Right lobe of liver (tissue), 6 donors: ENCODE data around the gene SH2D7. TPM values are rescaled to one million over a fixed set of nuclear protein-coding genes. Genes with fewer than 3 reads are reported as not detected.

Source experiments
- ATAC-seq, 4 donors: fragments of 200-7000 bp; cut with Tn5 transposase; one replicate each; pipeline ENCODE4 v1.9.1; 2020; ENCODE audit warnings: mild to moderate bottlenecking in 4 of 4, moderate library complexity in 4 of 4
- DNase-seq, 3 donors: peaks; one replicate each; pipeline ENCODE4 v3.0.0-alpha.2; 2020
- H3K27ac ChIP-seq, 3 donors: fragments of 200-600 bp; one replicate each; pipeline ENCODE4 v1.8.0; 2022
- H3K27me3 ChIP-seq, 2 donors: fragments of 200-600 bp; one replicate each; pipeline ENCODE4 v1.8.0; 2022
- H3K36me3 ChIP-seq, 4 donors: fragments of 200-600 bp; sonication (generic) in 1 of 4; one replicate each; pipeline versions ENCODE4 v1.5.1 to v1.8.0; 2017 to 2022; ENCODE audit warnings: control low read depth in 1 of 4
- H3K4me1 ChIP-seq, 4 donors: fragments of 200-600 bp; sonication (generic) in 1 of 4; one replicate each; pipeline versions ENCODE4 v1.5.1 to v1.8.0; 2017 to 2022; ENCODE audit warnings: control low read depth in 1 of 4
- H3K4me3 ChIP-seq, 3 donors: fragments of 200-600 bp; one replicate each; pipeline ENCODE4 v1.8.0; 2022
- H3K9me3 ChIP-seq, 4 donors: fragments of 200-600 bp; sonication (generic) in 1 of 4; one replicate each; pipeline versions ENCODE4 v1.5.1 to v1.8.0; 2017 to 2022; ENCODE audit warnings: control low read depth in 1 of 4
- POLR2A ChIP-seq: fragments of 450-650 bp; IDR thresholded peaks from one replicate; pipeline ENCODE4 v1.6.1; 2017; ENCODE audit warnings: antibody characterized with exemption, mild to moderate bottlenecking
- WGBS: methylation state at CpG from one replicate; pipeline ENCODE4 v1.1.6; 2018; ENCODE audit warnings: low coverage, low lambda C conversion rate; ENCODE audit not compliant: insufficient coverage; ENCODE audit errors: missing lambda C conversion rate; 5-methylcytosine and 5-hydroxymethylcytosine counted together
- intact Hi-C, 2 donors: fragments of 100-400 bp; cut with DNase I; formaldehyde crosslinking; loops; one replicate each; pipeline versions ENCODE4 v1.11.2 to v1.14.1; 2022
- total RNA-seq, 6 experiments: library from RNA; depleted of rRNA in 2 of 6; stranded (reverse); fragments of >200 nt in 2 of 6; fragmentation: NEBNext Ultra II Directional in 3 of 6; extraction: Animal tissue kit (Norgen Biotek cat#: 25700) in 3 of 6; gene quantifications; one replicate each; pipeline versions ENCODE4 v1.1.0 to v1.2.4, GENCODE V29; 2016 to 2023
- TF ChIP-seq, protein P1 (sequence below), 4 donors: fragments of 200-600 bp in 3 of 4; fragments of 450-650 bp in 1 of 4; IDR thresholded peaks; one replicate each; pipeline versions ENCODE4 v1.5.1 to v1.8.0; 2016 to 2022; ENCODE audit warnings: antibody characterized with exemption in 4 of 4, mild to moderate bottlenecking in 2 of 4
- donor health status: DM: no; HTN: yes; CAD: no.
- donor health status: DM: no; HTN: no; CAD: no.
- donor health status: DM: no; HTN: no; CAD: no.
- donor health status: DM: no; HTN: yes; CAD: no.
- donor health status: DM: no; HTN: yes; CAD: no.

Gene SH2D7
- total RNA-seq, 6 experiments from 2014 or later, result not detected

DNA sequence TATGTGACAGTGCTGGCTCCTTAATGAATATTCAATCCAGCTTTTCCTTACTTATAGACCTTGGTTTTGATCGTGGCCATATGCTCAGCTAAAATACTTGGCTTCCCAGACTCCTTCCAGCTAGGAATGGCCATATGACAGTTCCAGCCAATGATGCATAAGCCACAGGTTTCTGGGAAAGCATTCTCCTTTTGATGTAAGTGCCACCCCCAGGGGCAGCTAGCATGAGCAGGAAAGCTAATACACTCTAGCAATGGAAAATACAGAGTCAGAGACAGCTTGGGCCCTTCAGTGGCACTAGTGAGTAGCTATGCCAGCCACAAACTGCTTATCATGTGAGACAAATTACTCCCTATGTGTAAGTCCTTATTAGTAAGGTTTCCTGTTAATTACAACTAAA, 41.5 kb upstream of the SH2D7 start:
- Histone ChIP-seq H3K4me3 (no peak overlapping the region), H3K27ac (no peak overlapping the region), H3K36me3 (no peaks in the 10 kb centered on the region), H3K9me3 (no peaks in the 10 kb centered on the region), H3K27me3 (no peaks in the 10 kb centered on the region), H3K4me1 (peaks cover 0 to 55% (median 29%) of the 10 kb centered on the region in 4 donors)
- WGBS, result 80% methylated on average over 1 of the region's 1 CpG
- intact Hi-C loops, result no loop called here
- ATAC-seq (no peak), DNase-seq (no peak)
- TF ChIP-seq, protein P1, sequence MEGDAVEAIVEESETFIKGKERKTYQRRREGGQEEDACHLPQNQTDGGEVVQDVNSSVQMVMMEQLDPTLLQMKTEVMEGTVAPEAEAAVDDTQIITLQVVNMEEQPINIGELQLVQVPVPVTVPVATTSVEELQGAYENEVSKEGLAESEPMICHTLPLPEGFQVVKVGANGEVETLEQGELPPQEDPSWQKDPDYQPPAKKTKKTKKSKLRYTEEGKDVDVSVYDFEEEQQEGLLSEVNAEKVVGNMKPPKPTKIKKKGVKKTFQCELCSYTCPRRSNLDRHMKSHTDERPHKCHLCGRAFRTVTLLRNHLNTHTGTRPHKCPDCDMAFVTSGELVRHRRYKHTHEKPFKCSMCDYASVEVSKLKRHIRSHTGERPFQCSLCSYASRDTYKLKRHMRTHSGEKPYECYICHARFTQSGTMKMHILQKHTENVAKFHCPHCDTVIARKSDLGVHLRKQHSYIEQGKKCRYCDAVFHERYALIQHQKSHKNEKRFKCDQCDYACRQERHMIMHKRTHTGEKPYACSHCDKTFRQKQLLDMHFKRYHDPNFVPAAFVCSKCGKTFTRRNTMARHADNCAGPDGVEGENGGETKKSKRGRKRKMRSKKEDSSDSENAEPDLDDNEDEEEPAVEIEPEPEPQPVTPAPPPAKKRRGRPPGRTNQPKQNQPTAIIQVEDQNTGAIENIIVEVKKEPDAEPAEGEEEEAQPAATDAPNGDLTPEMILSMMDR (IDR thresholded peaks at IDR 0.05), result no peak
- TF ChIP-seq POLR2A, result no peak

DNA sequence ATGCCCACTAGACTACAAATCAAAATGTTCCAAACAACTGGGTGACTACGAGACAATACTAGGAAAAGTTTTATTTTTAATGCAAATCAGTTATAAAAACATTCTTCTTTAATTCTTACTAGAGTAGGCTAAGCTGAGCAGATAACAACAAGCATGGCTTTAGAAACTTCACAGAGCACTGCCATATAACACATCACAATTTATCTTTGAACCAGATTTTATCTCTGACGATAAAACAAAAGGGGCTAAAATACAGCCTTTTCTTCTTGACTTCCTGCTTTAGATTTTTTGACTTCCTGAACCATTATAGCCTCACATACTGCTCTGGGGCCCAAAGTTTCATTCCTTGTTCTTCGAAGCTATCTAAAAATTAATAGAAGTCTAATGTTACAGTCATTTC, 40.8 kb upstream of the SH2D7 start:
- Histone ChIP-seq H3K9me3 (no peaks in the 10 kb centered on the region), H3K4me3 (no peak overlapping the region), H3K4me1 (peaks cover 0 to 63% (median 36%) of the 10 kb centered on the region in 4 donors), H3K27me3 (no peaks in the 10 kb centered on the region), H3K27ac (no peak overlapping the region), H3K36me3 (no peaks in the 10 kb centered on the region)
- 50% methylated on average over 3 of the region's 3 CpGs for WGBS
- no peak for DNase-seq
- intact Hi-C loops, result no loop called here
- no peak for ATAC-seq
- TF ChIP-seq, protein P1 (IDR thresholded peaks at IDR 0.05), result no peak
- TF ChIP-seq POLR2A, result no peak

DNA sequence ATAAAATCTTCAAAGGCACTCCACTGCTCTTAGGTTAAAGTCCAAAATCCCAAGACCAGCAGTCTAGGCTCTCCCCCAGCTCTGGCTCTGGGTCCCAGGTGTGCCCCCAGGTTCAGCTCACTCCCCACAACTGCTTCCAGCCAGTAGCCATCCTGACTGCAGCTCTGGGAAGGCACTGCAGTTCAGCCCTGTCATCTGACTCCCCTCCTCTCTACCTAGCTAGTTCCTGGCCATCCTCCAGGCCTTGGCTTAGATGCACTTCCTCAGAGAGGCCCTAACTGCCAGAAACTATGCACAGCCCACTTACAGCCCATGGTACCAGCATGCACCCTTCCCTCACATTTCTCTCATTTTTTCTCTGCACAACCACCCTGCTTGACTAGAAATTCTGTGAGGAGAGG, 40.4 kb upstream of the SH2D7 start:
- peak; percentile 19 to 36 (median 20) for ATAC-seq
- H3K27ac ChIP-seq, result no peak overlapping the region

DNA sequence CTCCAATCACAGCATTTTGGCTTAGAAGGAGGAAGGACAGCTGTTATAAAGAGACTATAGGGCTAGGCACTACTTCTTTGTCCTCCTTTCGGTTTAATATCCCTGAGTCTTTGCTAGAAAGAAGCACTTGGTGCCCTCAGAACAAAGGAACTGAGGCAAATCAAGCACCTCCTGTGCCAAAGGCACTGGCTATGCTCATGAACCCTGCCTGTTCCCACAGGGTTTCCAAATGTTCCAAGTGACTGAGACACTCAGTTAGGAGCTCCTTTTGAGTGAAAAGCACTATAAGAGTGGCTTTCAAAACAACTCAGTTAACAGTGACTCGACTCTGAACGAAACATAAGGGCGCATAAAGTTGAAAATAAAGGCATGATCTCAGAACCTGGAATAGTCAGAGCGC, 39.8 kb upstream of the SH2D7 start:
- H3K27me3 ChIP-seq, result no peaks in the 10 kb centered on the region
- no peak overlapping the region for H3K4me3 ChIP-seq
- H3K36me3 ChIP-seq, result no peaks in the 10 kb centered on the region
- WGBS, result 82% methylated on average over 4 of the region's 5 CpGs
- peaks cover 0 to 70% (median 38%) of the 10 kb centered on the region in 4 donors for H3K4me1 ChIP-seq
- no peak overlapping the region for H3K27ac ChIP-seq
- DNase-seq (no peak), ATAC-seq (no peak)
- TF ChIP-seq, protein P1 (IDR thresholded peaks at IDR 0.05), result no peak
- no peak for TF ChIP-seq POLR2A
- intact Hi-C loops, result no loop called here
- no peaks in the 10 kb centered on the region for H3K9me3 ChIP-seq

More for the DNA sequence above, 40.4 kb upstream of the SH2D7 start:
- Histone ChIP-seq H3K27me3 (no peaks in the 10 kb centered on the region), H3K36me3 (no peaks in the 10 kb centered on the region), H3K9me3 (no peaks in the 10 kb centered on the region), H3K4me3 (no peak overlapping the region), H3K4me1 (peaks cover 0 to 67% (median 38%) of the 10 kb centered on the region in 4 donors)
- TF ChIP-seq, protein P1 (IDR thresholded peaks at IDR 0.05), result no peak
- no peak for TF ChIP-seq POLR2A
- DNase-seq, result peak in 1 of 3 donors; percentile 38
- intact Hi-C loops, result no loop called here

DNA sequence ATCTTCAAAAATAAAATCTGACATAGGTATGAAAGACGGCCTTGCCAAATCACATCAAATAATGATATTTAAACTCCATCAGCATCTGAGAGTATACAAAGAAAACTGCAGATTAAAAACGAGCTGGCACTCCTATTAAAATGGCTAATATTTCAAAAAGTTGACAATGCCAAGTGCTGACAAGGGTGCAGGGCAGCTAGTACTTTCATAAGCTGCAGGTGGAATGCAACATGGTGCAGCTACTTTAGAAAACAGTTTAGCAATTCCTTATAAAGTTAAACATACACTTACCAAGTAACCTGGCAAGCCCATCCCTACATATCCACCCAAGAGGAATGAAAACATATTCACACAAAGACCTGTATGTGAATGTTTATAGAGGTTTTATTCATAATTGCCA, 37.8 kb upstream of the SH2D7 start:
- ATAC-seq (no peak), DNase-seq (no peak)
- 74% methylated on average over 2 of the region's 2 CpGs for WGBS
- Histone ChIP-seq H3K4me3 (no peak overlapping the region), H3K4me1 (peaks cover 0 to 63% (median 36%) of the 10 kb centered on the region in 4 donors), H3K27me3 (no peaks in the 10 kb centered on the region), H3K27ac (peak overlapping the region in 1 of 3 donors; percentile 79), H3K36me3 (no peaks in the 10 kb centered on the region), H3K9me3 (no peaks in the 10 kb centered on the region)
- TF ChIP-seq, protein P1 (IDR thresholded peaks at IDR 0.05), result no peak
- TF ChIP-seq POLR2A, result no peak
- intact Hi-C loops, result no loop called here
